ENCODE data around the gene EBF4. TPM values are rescaled to one million over a fixed set of nuclear protein-coding genes. Genes with fewer than 3 reads are reported as not detected.

Gene EBF4
- total RNA-seq, 1 donor from 2014 or later = 19.2 TPM

- no peak overlapping the region for H3K27ac ChIP-seq
- H3K9me3 ChIP-seq = no peaks in the 10 kb centered on the region
- intact Hi-C loops (cut with DNase I) = no loop called here
- peaks cover 3% of the 10 kb centered on the region for H3K27me3 ChIP-seq
- no peaks in the 10 kb centered on the region for H3K36me3 ChIP-seq
- no peak for TF ChIP-seq CTCF (IDR thresholded peaks at IDR 0.05)
- no peaks in the 10 kb centered on the region for H3K4me1 ChIP-seq
- no peak overlapping the region for H3K4me3 ChIP-seq
- peak in 1 of 2 donors; percentile 55 for DNase-seq (ENCODE audit: low spot score in 2 of 2)
Observed at GRCh38 chr20:2759143-2759542, 66.6 kb downstream of the EBF4 start.

GRCh38 chr20:2759603-2760296 lies 67.2 kb downstream of the EBF4 start:
- DNase-seq (ENCODE audit: low spot score in 2 of 2) = peak in 1 of 2 donors; percentile 50
- H3K4me3 ChIP-seq = no peak overlapping the region
- no peaks in the 10 kb centered on the region for H3K4me1 ChIP-seq
- intact Hi-C loops (cut with DNase I) = no loop called here
- TF ChIP-seq CTCF (IDR thresholded peaks at IDR 0.05) = no peak
- no peaks in the 10 kb centered on the region for H3K9me3 ChIP-seq
- H3K36me3 ChIP-seq = no peaks in the 10 kb centered on the region
- no peak overlapping the region for H3K27ac ChIP-seq
- H3K27me3 ChIP-seq = peaks cover 3% of the 10 kb centered on the region

- peaks cover 3% of the 10 kb centered on the region for H3K27me3 ChIP-seq
- intact Hi-C loops (cut with DNase I) = no loop called here
- TF ChIP-seq CTCF (IDR thresholded peaks at IDR 0.05) = no peak
- no peak overlapping the region for H3K27ac ChIP-seq
- no peak overlapping the region for H3K4me3 ChIP-seq
- H3K4me1 ChIP-seq = no peaks in the 10 kb centered on the region
- no peaks in the 10 kb centered on the region for H3K9me3 ChIP-seq
- peak in 1 of 2 donors; percentile 51 for DNase-seq (ENCODE audit: low spot score in 2 of 2)
- no peaks in the 10 kb centered on the region for H3K36me3 ChIP-seq
Observed at GRCh38 chr20:2760297-2760951, 67.8 kb downstream of the EBF4 start.

GRCh38 chr20:2760952-2761305 lies 68.3 kb downstream of the EBF4 start:
- intact Hi-C loops (cut with DNase I) = no loop called here
- no peak for TF ChIP-seq CTCF (IDR thresholded peaks at IDR 0.05)
- Histone ChIP-seq H3K9me3 (no peaks in the 10 kb centered on the region), H3K4me3 (no peak overlapping the region), H3K36me3 (no peaks in the 10 kb centered on the region), H3K27me3 (peaks cover 2% of the 10 kb centered on the region), H3K27ac (no peak overlapping the region), H3K4me1 (no peaks in the 10 kb centered on the region)
- DNase-seq (ENCODE audit: low spot score in 2 of 2) = no peak

GRCh38 chr20:2761885-2762284 lies 69.3 kb downstream of the EBF4 start:
- no peak for TF ChIP-seq CTCF (IDR thresholded peaks at IDR 0.05)
- Histone ChIP-seq H3K27me3 (peaks cover 4% of the 10 kb centered on the region), H3K36me3 (no peaks in the 10 kb centered on the region), H3K9me3 (no peaks in the 10 kb centered on the region), H3K4me1 (no peaks in the 10 kb centered on the region), H3K4me3 (no peak overlapping the region), H3K27ac (no peak overlapping the region)
- intact Hi-C loops (cut with DNase I) = no loop called here
- DNase-seq (ENCODE audit: low spot score in 2 of 2) = peak in 1 of 2 donors; percentile 54

All from ascending aorta (tissue), 2 donors.